HEK293 (cell line): ENCODE results near the gene PUM2.

ENCODE experiments used
- CTCF ChIA-PET: fragments of 350-600 bp; formaldehyde crosslinking; extraction: SDS; loops from one replicate; lab custom pipeline; 2021; ENCODE audit warnings: antibody characterized with exemption; lab: Yijun Ruan, JAX
- POLR2A ChIA-PET: fragments of 300-600 bp; formaldehyde crosslinking; extraction: SDS; loops from one replicate; lab custom pipeline; 2020; ENCODE audit warnings: antibody characterized with exemption, inconsistent platforms; lab: Yijun Ruan, JAX
- H3K27ac ChIP-seq: fragments of 200-500 bp; sonication (Bioruptor generic); 2 replicates; pipeline ENCODE4 v1.5.1; 2014; ENCODE audit warnings: low read depth, low read length, control low read depth, inconsistent platforms; ENCODE audit errors: extremely low read depth
- H3K36me3 ChIP-seq, 2 experiments: fragments of 200-500 bp in 1 of 2; sonication (Bioruptor generic) in 1 of 2; 1 replicate in 1 of 2; 2 replicates in 1 of 2; pipeline ENCODE4 v1.5.1; 2014 to 2017; ENCODE audit warnings: inconsistent platforms in 2 of 2, low read length in 2 of 2; ENCODE audit not compliant: control insufficient read depth in 2 of 2, insufficient read depth in 1 of 2
- H3K4me1 ChIP-seq: fragments of 200-500 bp; sonication (Bioruptor generic); 2 replicates; pipeline ENCODE4 v1.5.1; 2014; ENCODE audit warnings: mild to moderate bottlenecking, low read length, inconsistent platforms; ENCODE audit not compliant: control insufficient read depth, insufficient read depth
- H3K4me3 ChIP-seq: 2 replicates; pipeline ENCODE4 v1.5.1; 2011; ENCODE audit warnings: low read depth, mild to moderate bottlenecking, control low read depth, low read length, moderate library complexity
- H3K9me3 ChIP-seq: fragments of 200-500 bp; sonication (Bioruptor generic); 2 replicates; pipeline ENCODE4 v1.5.1; 2014; ENCODE audit warnings: low read depth, low read length, inconsistent platforms; ENCODE audit not compliant: control insufficient read depth, insufficient read depth
- GLIS1 ChIP-seq: fragments of 450-650 bp; formaldehyde crosslinking; IDR thresholded peaks from 2 replicates; pipeline ENCODE4 v1.5.1; 2016; ENCODE audit warnings: missing biosample characterization, missing genetic modification characterization
- GLIS2 ChIP-seq: fragments of 450-650 bp; formaldehyde crosslinking; IDR thresholded peaks from 2 replicates; pipeline ENCODE4 v1.5.1; 2016; ENCODE audit warnings: missing biosample characterization, missing genetic modification characterization
- HIC1 ChIP-seq: fragments of 450-650 bp; formaldehyde crosslinking; IDR thresholded peaks from 2 replicates; pipeline ENCODE4 v1.5.1; 2016; ENCODE audit warnings: missing biosample characterization, missing genetic modification characterization
- KLF9 ChIP-seq: fragments of 450-650 bp; formaldehyde crosslinking; IDR thresholded peaks from 2 replicates; pipeline ENCODE4 v1.5.1; 2016; ENCODE audit warnings: missing biosample characterization, missing genetic modification characterization, low read depth
- PRDM2 ChIP-seq: fragments of 450-650 bp; formaldehyde crosslinking; IDR thresholded peaks from 2 replicates; pipeline ENCODE4 v1.5.1; 2016; ENCODE audit warnings: missing biosample characterization, missing genetic modification characterization, borderline replicate concordance
- ZNF311 ChIP-seq: fragments of 450-650 bp; formaldehyde crosslinking; IDR thresholded peaks from 2 replicates; pipeline ENCODE4 v1.5.1; 2017; ENCODE audit warnings: missing biosample characterization, missing genetic modification characterization, borderline replicate concordance
- ZNF416 ChIP-seq: fragments of 450-650 bp; formaldehyde crosslinking; IDR thresholded peaks from 2 replicates; pipeline ENCODE4 v1.5.1; 2016; ENCODE audit warnings: missing biosample characterization, missing genetic modification characterization
- ZNF514 ChIP-seq: fragments of 450-650 bp; formaldehyde crosslinking; IDR thresholded peaks from 2 replicates; pipeline ENCODE4 v1.5.1; 2016; ENCODE audit warnings: missing biosample characterization, missing genetic modification characterization
- ZNF521 ChIP-seq: fragments of 450-650 bp; formaldehyde crosslinking; IDR thresholded peaks from 2 replicates; pipeline ENCODE4 v1.5.1; 2017; ENCODE audit warnings: missing biosample characterization, mild to moderate bottlenecking, missing genetic modification characterization
- ZNF549 ChIP-seq: fragments of 450-650 bp; IDR thresholded peaks from 2 replicates; pipeline ENCODE4 v1.5.1; 2018; ENCODE audit warnings: missing biosample characterization, missing genetic modification characterization, mild to moderate bottlenecking, inconsistent platforms, moderate library complexity
- ZNF596 ChIP-seq: fragments of 450-650 bp; IDR thresholded peaks from 2 replicates; pipeline ENCODE4 v1.5.0; 2018; ENCODE audit warnings: missing biosample characterization, mild to moderate bottlenecking, missing genetic modification characterization, moderate library complexity
- ZSCAN30 ChIP-seq: fragments of 450-650 bp; IDR thresholded peaks from 2 replicates; pipeline ENCODE4 v1.5.1; 2018; ENCODE audit warnings: missing biosample characterization, mild to moderate bottlenecking, missing genetic modification characterization, moderate library complexity
- ZXDB ChIP-seq: fragments of 450-650 bp; formaldehyde crosslinking; IDR thresholded peaks from 2 replicates; pipeline ENCODE4 v1.5.1; 2016; ENCODE audit warnings: missing biosample characterization, missing genetic modification characterization
- TF ChIP-seq, protein P1 (sequence below): fragments of 450-650 bp; formaldehyde crosslinking; IDR thresholded peaks from 2 replicates; pipeline ENCODE4 v1.5.1; 2016; ENCODE audit warnings: missing biosample characterization, missing genetic modification characterization
- TF ChIP-seq, protein P2 (sequence below): sonication (generic); formaldehyde crosslinking; IDR thresholded peaks from 2 replicates; pipeline ENCODE4 v1.8.1; 2022; ENCODE audit warnings: mild to moderate bottlenecking, moderate library complexity, missing genetic modification reagents

Gene PUM2

GRCh38 chr2:20365249-20365817, 14.7 kb upstream of the PUM2 start (continued):
- TF ChIP-seq ZNF596 (tag by site-specific recombination) = no peak
- TF ChIP-seq, protein P1, sequence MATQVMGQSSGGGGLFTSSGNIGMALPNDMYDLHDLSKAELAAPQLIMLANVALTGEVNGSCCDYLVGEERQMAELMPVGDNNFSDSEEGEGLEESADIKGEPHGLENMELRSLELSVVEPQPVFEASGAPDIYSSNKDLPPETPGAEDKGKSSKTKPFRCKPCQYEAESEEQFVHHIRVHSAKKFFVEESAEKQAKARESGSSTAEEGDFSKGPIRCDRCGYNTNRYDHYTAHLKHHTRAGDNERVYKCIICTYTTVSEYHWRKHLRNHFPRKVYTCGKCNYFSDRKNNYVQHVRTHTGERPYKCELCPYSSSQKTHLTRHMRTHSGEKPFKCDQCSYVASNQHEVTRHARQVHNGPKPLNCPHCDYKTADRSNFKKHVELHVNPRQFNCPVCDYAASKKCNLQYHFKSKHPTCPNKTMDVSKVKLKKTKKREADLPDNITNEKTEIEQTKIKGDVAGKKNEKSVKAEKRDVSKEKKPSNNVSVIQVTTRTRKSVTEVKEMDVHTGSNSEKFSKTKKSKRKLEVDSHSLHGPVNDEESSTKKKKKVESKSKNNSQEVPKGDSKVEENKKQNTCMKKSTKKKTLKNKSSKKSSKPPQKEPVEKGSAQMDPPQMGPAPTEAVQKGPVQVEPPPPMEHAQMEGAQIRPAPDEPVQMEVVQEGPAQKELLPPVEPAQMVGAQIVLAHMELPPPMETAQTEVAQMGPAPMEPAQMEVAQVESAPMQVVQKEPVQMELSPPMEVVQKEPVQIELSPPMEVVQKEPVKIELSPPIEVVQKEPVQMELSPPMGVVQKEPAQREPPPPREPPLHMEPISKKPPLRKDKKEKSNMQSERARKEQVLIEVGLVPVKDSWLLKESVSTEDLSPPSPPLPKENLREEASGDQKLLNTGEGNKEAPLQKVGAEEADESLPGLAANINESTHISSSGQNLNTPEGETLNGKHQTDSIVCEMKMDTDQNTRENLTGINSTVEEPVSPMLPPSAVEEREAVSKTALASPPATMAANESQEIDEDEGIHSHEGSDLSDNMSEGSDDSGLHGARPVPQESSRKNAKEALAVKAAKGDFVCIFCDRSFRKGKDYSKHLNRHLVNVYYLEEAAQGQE (tag by site-specific recombination) = no peak

DNA sequence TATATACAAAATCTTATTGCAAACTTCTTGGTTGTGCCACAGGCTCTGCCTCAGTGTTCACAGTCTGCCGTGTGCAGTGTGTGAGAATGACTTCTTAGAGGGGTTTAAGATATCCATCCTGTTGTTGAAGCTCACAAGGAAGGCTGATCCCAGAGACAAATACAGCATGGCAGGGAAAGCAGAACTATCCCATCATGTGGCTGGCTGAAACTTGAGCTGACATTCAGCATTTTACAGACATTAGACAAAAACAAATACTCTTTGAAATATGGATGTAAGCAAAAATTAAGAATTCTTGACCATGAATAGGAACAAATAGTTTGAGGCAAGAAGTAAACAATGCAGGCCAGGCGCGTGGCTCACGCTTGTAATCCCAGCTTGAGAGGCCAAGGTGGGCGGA, 12.9 kb upstream of the PUM2 start:
- Histone ChIP-seq H3K4me3 (no peak overlapping the region), H3K4me1 (no peaks in the 10 kb centered on the region), H3K9me3 (no peaks in the 10 kb centered on the region), H3K27ac (no peak overlapping the region), H3K36me3 (no peaks in the 10 kb centered on the region)
- CTCF ChIA-PET = interaction anchor here (0.6 to 0.9 kb wide), 2 partner anchors 14 to 79 kb away, joined by 4 to 5 read pairs; no protein-coding TSS in a partner anchor
- TF ChIP-seq HIC1 = no peak
- TF ChIP-seq KLF9 = no peak
- TF ChIP-seq GLIS2 (tag by site-specific recombination) = no peak
- TF ChIP-seq ZSCAN30 (tag by site-specific recombination) = no peak
- TF ChIP-seq ZNF416 = no peak
- TF ChIP-seq, protein P2, sequence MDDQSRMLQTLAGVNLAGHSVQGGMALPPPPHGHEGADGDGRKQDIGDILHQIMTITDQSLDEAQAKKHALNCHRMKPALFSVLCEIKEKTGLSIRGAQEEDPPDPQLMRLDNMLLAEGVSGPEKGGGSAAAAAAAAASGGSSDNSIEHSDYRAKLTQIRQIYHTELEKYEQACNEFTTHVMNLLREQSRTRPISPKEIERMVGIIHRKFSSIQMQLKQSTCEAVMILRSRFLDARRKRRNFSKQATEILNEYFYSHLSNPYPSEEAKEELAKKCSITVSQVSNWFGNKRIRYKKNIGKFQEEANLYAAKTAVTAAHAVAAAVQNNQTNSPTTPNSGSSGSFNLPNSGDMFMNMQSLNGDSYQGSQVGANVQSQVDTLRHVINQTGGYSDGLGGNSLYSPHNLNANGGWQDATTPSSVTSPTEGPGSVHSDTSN = no peak
- no peak for TF ChIP-seq GLIS1 (tag by site-specific recombination)
- POLR2A ChIA-PET = no interaction called here

- CTCF ChIA-PET = interaction anchor here (0.9 to 1.0 kb wide), 2 partner anchors 13 to 36 kb away, joined by 3 to 5 read pairs; no protein-coding TSS in a partner anchor
- POLR2A ChIA-PET = no interaction called here
These were observed 12.2 kb upstream of the PUM2 start for GRCh38 chr2:20362701-20363435.

More at GRCh38 chr2:20362701-20363435, 12.2 kb upstream of the PUM2 start:
- H3K4me1 ChIP-seq = no peaks in the 10 kb centered on the region
- H3K9me3 ChIP-seq = no peaks in the 10 kb centered on the region
- no peaks in the 10 kb centered on the region for H3K36me3 ChIP-seq
- H3K27ac ChIP-seq = no peak overlapping the region
- TF ChIP-seq ZNF311 (tag by site-specific recombination) = no peak
- TF ChIP-seq PRDM2 (tag by site-specific recombination) = no peak
- TF ChIP-seq ZNF549 (tag by site-specific recombination) = no peak
- no peak for TF ChIP-seq ZNF521
- TF ChIP-seq ZNF514 = no peak
- TF ChIP-seq ZXDB = no peak
- H3K4me3 ChIP-seq = no peak overlapping the region
